Measurements from ENCODE around the gene SYTL5.

SYTL5 gene

DNA sequence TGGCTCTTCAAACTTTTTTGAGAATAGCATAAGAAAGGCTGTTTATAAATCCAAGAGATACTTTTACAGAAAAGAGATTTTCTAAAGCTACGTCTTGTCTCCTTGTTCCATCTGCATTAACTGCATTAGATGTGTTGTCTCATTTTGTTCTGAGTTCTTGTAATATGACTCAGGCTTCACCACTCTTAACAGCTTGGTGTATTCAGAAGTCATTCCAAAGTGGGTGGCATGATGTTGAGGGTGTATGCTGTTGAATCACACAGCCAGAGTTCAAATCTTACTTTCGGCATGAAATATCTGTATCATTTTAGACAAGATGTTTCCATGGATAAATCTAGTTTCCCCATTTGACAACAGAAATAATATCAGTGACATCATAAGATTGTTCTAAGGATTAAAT lies 30.1 kb downstream of the SYTL5 start:
- no peak for DNase-seq

DNA sequence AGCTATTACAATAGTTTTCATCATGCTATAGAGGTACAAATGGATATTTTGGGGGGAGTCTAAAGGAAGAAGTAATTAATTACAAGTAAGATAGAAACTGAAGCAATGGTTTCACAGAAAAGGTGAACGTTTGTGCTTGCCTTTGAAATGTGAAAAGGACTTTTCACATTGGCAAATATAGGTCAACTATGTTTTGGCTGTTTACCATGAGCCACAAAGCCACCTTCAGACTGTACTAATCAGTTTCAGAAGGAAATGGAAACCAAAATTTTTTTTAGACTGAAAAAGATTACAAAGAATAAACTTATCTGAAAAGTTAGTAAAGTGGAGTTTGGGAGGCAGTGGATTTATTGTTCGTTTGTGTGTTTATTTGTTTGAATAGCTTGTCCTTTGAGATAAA lies 32.1 kb downstream of the SYTL5 start:
- DNase-seq: no peak

DNA sequence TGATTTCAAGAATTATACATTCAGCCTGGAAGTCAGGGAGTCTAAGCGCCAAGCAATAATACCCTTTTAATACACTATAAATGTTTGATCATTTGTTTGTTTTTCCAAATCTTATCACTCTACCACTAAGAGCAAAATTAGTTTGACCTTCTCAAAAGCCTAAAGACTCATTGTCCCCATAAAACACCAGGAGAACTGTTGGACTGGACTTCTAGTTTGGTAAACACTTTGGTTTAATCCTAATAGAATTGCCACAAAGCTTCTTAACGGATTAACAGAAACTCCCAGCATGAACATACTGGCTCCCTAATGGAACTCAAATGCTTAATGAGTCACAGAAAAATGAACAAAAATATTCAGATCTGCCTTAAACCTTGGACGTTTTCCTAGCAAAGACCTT lies 34.9 kb downstream of the SYTL5 start:
- DNase-seq: no peak

DNA sequence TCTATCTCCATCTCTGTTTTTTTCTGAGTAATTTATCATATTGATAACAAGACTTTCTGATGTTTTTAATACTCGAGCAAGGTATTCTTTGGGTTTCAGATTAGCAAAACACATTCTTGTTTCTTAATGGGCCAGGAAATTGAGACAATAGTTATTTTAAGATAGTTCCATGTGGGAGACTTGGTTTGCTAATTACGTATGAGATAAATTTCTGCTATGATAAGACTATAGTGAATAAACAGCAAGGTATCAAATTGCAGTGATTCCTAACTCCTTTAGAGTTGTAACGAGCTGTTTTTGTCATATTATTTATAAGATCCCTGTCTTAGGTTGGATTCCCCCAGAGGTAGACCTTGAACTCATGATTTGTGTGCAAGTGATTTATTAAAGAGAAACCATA lies 38.3 kb downstream of the SYTL5 start:
- DNase-seq: no peak

DNA sequence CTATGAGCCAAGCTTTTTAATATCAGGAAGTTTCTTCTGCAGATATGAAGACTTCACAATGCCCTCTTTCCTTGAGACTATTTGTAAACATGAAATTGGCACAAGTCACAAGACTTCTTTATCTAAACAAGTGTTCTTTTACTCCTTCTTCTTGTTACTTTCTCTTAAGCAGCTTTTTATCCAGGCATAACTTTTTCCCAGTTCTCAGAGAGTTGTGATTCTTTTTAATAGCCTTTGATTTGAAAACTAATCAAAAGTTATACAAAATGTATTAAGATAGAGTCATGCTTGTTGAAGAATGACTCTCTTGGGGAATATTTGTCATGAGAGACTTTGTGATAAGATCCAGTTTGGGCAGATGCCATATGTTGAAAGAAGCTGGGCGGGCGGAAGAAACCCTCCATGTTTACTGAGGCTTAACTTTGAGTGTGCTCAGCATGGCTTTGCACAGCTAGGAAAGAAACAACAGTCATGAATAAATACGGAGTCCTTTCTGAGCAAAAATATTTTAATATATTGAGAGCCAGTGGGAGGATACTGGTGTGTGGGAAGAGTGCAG lies 39.3 kb downstream of the SYTL5 start:
- DNase-seq: no peak

DNA sequence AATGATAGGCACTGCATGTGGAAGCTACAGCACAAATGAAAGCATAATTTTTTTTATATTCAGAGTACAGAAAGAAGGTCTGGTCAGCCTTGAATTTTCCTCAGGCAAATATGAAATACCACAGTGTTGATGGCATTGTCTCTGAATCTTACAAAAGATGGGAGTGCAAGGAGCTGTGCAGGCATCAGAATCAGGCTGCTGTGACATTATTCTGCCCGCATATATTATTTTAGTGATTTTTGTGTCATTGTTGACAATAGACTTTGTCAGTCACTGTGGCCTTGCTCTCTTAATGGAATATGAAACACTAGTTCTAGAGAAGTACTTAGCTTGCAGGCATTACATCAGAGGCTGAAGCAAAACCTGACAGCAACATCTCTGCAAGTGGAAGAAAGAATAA lies 42.5 kb downstream of the SYTL5 start:
- no peak for DNase-seq

DNA sequence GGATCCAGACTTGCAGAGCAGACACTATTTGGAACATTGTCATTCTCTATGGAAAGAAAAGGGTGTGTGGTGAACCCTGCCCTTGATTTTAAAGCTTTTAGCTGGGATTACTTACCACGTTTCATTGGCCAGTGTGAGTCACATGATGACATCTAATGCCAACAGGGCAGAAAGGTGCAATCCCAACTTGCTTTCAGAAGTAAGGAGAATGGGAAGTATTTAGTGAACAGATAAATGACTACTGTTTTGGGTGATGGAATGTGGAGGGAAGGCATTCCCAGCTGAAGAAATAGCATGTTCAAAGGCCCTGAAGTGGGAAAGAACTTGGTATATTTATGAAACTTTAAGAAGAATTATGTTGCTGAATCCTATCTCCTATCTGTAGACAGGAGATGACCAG lies 44.5 kb downstream of the SYTL5 start:
- no peak for DNase-seq

DNA sequence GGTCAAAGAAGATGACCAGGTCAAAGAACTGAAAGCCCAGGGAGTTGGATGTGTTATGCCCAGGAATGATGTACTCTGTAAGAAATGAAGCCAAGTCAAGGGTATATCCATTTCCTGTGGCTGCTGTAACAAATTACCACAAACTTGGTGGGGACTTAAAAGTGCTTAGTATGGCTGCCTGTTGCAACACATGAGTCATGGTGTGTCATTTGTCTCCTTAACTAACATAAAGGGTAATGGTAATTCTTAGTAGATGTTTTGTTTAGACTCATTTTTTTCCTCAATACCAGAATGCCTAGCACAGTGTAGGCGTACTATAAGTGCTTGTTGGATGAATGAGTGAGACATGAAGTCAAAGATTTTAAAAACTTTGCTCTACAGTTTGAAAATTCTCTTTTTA lies 45.7 kb downstream of the SYTL5 start:
- DNase-seq: no peak

DNA sequence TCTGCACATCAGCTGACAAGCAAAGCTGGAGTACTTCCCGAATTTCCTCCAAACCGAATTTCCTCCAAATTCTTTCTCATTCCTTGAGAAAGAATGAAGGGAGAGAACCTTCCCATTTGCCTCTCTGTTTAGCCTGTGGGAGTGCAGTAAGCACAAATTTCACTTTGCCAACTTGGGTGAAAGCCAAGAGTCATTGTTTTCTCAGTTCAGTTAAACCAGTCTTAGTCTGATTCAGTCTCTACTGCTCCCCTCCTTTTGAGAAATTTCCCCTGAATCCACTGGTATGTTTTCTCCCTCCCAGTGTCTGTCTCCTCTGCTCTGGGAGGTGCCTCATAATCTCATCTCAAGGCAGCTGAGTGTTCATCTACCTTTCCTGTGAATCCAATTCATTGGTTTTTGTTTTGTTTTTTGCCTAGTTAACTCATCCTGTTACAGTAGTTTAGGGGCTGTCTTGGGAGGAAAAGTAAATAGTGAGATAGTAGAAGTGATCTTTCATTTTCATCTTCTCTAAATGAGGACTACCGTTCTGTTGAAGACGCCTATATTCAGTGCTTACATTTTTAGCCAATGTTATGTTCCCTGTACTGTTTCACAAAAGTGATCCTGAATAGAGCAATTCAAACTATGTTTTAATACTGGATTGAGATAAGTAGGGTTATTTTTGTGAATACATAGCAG lies 49.0 kb downstream of the SYTL5 start:
- no peak for DNase-seq

DNA sequence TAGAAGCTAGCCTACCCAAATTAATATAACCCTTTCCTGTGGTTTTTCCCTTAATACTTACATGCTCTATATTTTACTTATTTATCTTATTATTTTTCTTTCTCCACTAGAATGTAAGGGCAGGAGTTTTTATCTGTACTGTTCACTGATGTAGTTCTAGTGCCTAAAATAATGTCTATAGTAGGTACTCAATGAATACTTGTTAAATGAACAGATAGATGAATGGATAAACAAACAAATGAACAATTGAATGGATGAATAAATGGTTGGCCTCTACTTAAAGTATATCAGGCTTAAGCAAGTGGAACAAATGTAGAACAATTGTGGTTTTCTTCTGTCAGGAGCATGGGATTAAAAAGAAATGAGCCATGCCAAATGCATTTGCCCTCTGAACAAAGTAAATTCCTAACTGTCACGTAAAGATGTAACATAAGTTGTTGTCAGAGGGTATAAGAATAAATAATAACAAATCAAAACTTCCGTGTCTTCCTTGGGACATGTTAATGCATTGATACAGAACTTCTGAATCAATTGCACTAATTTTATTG lies 54.1 kb downstream of the SYTL5 start:
- no peak for DNase-seq

DNA sequence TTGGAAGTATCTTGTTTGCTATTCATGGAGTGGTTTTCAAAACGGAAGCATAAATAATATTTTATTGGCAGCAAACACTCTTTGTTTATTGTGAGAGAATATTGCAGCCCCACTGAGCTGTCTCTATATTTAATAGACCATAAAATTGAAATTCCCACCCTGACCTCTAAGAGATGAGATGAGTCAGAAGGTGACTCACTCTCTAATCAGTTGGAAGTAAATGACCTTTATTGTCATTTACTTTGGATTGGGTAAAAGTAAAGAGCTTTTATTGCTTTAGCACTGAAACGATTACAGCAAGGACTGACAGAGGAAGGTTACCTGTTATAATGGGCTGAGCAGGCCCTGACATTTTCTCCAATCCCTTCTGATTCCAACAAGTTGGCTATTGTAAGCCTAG lies 55.0 kb downstream of the SYTL5 start:
- DNase-seq: no peak

DNA sequence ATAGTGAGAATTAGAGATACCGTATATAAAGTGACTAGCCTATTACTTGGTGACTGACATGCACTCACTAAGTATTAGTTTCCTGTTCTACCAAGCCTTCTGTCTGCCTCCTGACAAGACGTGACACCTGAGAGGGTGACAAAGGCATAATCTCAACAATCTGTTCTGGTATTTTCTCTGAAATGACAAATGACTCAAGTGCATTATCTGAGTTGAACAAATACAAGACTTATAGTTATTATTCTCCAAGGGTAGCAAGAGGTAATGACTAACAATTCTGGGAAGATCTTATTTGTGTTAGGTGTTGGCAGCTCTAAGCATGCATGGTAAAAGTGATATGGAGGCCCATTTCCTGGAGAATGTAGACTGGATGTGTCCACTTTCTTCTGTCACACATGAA lies 60.6 kb downstream of the SYTL5 start:
- no peak for DNase-seq

DNA sequence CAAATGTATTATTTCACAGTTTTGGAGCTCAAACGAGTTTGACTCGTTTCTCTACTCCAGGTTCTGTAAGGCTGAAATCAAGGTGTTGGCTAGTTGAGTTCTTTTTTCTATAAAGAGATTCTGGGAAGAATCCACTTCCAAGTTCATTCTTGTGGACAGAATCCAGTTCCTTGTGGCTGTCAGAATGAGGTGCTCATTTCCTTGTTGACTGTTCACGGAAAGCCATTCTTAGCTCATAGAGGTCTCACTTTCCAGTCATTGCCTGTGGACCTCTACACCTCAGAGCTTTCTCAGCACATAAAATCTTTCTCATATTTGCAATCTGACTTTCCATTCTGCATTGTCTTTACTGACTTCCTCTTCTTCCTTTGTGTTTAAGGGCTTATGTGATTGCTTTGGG lies 62.9 kb downstream of the SYTL5 start:
- DNase-seq: no peak

DNA sequence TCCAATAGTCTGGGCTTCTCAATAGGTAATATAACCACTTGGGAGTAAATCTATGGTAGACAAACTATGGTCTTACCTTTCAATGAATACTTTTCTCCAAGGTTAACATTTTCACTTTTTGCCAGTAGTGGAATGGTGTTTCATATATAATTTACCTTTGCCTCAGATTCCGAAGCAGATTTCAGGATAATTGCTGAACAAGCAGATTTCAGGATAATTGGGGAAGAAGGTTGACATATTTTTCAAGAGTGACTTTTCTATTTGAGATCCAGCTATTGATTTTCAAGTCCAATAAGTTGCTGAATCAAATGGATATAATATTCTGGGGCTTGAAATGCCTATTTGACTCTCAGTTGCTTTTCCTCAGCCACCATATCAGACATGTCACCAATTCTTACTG lies 63.6 kb downstream of the SYTL5 start:
- no peak for DNase-seq

DNA sequence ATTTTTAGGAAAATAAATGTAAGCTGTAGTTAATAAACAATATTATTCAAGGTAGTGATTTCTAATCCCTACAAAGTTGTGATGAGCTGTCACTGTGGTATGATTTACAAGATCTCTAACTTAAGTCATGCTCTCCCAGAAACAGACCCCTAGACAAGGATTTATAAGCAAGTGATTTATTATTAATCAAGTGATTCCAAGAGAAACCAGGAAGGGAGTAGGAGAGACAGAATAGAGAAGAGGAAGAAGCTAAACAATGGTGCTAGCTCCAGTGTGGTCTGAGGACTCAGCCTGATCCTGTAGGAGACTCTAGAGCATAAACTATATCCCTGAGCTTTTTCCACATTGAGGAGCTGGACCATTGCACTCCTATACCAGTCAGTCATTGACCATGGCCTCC lies 73.1 kb downstream of the SYTL5 start:
- DNase-seq: no peak

DNA sequence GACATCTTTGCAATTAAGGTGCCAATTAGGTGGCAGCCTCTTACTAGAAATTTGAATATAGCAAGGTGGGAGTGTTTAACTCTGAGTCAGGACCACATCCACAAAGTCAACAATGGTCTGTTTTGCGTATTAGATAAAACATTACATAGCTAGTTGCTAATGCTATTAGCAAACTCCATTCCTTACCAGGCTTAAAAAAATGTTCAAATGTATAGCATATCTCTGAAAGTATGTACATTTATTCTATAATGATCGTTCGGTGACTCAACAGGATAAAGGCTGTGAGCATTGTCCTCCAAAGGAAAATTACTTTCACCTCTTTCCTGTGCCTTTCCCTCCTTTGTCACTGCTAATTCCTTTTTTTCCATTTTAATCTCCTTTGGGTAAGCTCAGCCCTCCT lies 74.5 kb downstream of the SYTL5 start:
- DNase-seq: no peak

DNA sequence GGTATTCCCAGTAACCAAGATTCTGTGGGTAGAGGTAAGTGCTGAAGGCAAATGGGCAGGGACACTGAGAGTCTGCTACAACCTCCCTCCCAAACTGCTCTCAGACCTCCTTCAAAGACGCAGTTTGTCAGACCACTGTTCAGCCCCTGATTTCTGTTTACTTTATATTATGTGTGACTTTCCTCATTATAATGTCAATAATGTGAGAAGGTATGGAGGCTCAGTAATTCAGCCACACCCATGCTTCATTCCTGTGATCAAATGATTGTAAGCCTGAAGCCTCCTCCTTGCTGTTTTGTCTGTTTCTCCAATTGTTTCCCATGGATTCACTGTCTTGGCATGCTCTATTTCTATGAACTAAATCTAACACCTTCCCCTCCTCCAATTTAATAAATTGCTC lies 75.6 kb downstream of the SYTL5 start:
- no peak for DNase-seq

DNA sequence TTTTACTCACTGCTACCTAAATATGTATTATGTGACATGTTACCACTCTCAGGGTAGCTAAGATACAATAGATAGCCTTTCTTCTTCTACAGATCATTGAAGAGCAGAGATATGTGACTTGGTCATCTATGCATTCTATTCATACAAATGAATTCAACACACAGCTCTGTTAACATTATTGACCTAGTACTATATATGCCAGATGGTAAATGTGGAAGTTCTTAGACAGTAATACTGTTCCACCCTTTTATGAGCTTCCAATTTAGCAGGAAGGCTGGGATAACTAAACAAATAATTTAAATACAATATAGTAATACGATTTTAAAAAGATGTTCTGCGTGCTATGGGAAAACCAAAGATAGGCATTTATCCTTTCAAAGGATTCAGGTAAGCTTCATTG lies 76.0 kb downstream of the SYTL5 start:
- no peak for DNase-seq

DNA sequence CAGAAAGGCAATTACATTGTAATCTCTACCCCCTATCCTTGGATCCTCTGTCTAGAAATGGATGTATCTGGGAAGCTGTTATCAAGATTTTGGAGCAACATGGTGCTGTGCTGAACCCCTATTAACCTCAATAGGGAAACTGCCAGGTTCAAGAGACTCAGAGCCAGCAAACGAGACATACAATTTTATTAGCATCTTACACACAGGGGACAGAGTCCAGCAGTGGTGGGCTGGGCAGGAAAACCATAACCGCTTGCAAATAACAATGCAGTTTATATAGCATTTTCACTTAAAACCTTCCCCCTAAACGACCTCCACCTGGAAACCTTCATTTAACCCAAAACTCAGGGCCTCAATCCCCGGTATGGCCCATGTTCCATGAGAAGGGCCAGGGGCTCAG lies 79.5 kb downstream of the SYTL5 start:
- no peak for DNase-seq

DNA sequence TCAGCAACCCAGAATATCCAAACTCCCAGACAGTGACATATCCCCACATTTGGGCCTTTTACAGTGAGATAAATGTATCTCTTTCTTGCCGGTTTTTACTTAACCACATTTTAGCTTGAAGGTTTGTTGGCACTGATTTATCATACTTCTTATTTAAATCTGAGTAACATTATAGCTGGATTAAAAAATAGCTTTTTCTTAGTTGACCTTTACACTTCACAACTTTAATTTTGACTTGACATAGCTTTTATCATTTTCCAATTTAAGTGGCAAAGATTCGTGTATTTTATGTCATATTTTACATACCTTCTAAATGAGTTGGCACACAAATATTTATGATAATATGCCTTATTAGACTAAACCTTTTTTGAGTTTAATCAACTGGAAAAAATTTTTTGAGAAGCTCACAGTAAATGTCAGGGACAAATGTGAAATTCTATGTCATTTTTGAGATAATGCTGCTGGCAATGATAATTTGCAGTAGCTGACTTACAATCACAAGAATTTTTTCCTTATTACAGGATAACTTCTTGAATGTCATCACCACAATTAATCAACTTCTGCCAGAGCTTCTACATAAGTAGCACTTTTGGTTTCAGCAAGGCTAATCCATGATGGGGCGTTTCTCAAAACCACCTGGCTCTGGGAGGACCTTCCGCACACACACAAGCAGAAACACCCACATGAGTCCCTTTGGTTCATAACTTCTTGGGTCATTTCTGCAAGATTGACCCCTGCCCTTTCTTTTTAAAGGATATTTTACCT lies 80.3 kb downstream of the SYTL5 start:
- DNase-seq: no peak

DNA sequence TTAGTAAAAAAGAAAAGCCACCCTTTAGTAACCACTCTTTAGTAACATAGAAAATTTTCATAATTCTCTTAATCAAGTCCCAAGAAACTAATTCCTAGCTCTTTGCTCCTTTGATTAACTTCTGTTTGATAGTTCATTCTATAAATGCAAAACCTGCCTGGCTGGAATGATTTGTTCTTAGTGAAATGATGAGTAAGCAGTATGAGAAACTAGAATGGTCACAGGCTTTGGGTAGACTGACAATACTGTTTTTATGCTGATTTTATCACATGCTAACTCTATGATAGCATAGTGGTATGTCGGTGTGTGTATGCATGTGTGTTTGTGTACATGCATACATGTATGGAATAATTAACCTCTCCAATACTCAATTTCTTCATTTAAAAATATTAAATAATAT lies 81.2 kb downstream of the SYTL5 start:
- DNase-seq: no peak

DNA sequence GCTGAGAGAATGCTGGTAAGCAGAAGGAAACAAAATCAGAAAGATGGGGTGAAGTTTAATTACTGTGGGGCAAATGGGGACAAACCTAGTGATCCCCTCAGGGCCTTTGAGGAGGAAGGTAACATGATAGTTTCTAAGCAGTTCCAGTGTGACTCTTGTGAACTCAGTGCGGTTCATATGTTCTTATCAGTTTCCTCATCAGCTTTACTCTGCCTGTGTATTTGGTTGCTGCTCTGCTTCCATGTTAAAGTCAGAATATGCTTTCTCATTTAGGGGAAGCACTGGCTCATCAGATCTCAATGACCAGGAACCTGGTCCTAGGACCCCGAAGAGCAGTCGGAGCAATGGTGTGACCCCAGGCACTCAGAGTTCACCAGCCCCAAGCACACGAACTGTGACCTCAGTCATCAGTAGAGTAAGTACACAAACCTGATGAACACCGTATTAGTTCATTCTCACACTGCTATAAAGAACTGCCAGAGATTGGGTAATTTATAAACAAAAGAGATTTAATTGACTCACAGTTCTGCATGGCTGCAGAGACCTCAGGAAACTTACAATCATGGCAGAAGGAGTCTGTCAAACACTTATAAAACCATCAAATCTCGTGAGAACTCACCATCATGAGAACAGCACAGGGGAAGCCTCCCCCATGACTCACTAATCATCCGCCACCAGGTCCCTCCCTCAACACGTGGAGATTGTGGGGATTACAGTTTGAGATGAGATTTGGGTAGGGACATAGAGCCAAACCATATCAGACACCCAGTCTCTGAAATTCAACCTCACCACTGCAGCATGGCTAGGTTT lies 83.0 kb downstream of the SYTL5 start:
- no peak for DNase-seq

DNA sequence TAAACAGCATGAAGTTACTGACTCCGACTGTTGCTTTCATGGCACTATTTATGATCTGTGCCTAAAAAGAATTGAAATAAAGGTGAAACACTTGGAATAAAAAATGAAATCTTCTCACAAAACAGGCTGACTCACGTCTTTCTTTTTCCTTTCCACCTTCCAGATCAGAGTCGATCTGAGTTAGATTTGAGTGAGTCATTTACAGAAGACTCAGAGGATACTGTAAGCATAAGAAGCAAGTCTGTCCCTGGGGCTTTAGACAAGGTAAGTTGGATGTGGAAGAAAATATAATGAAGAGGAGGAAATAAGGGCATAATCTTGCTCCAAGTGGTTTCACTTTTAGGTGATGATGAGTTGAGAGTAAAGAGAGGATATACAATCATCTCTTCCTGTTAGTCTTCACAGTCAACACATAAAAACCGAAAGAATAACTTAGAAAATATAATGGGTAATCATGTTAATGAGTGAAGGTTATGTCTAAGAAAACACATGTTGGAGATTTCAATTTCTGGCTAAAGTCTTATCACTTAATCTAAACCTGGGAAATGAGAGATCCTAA lies 89.7 kb downstream of the SYTL5 start:
- no peak for DNase-seq
